ENCODE measurements around the gene ACTG1.

The ACTG1 gene

GRCh38 chr17:81524865-81525159 is 12.2 kb upstream of the ACTG1 start:
- Histone ChIP-seq H3K79me2 (peaks cover 3% of the 10 kb centered on the region), H3K4me3 (ENCODE audit: low read depth, low read length) (no peak overlapping the region), H3K4me2 (ENCODE audit: low read length) (no peak overlapping the region), H2AFZ (no peak overlapping the region), H3K9ac (no peak overlapping the region), H3K36me3 (ENCODE audit: control insufficient read depth, insufficient read depth, low read length) (no peaks in the 10 kb centered on the region), H3K9me3 (ENCODE audit: control insufficient read depth, low read length) (no peaks in the 10 kb centered on the region), H3K27ac (no peak overlapping the region), H3K4me1 (peaks cover 11% of the 10 kb centered on the region), H3K27me3 (ENCODE audit: control insufficient read depth, insufficient read depth, low read length) (no peaks in the 10 kb centered on the region)
- TF ChIP-seq, protein P1, sequence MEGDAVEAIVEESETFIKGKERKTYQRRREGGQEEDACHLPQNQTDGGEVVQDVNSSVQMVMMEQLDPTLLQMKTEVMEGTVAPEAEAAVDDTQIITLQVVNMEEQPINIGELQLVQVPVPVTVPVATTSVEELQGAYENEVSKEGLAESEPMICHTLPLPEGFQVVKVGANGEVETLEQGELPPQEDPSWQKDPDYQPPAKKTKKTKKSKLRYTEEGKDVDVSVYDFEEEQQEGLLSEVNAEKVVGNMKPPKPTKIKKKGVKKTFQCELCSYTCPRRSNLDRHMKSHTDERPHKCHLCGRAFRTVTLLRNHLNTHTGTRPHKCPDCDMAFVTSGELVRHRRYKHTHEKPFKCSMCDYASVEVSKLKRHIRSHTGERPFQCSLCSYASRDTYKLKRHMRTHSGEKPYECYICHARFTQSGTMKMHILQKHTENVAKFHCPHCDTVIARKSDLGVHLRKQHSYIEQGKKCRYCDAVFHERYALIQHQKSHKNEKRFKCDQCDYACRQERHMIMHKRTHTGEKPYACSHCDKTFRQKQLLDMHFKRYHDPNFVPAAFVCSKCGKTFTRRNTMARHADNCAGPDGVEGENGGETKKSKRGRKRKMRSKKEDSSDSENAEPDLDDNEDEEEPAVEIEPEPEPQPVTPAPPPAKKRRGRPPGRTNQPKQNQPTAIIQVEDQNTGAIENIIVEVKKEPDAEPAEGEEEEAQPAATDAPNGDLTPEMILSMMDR (IDR thresholded peaks at IDR 0.05): no peak

- H2AFZ ChIP-seq: no peak overlapping the region
These were observed 11.7 kb upstream of the ACTG1 start for GRCh38 chr17:81524039-81524864.

DNA sequence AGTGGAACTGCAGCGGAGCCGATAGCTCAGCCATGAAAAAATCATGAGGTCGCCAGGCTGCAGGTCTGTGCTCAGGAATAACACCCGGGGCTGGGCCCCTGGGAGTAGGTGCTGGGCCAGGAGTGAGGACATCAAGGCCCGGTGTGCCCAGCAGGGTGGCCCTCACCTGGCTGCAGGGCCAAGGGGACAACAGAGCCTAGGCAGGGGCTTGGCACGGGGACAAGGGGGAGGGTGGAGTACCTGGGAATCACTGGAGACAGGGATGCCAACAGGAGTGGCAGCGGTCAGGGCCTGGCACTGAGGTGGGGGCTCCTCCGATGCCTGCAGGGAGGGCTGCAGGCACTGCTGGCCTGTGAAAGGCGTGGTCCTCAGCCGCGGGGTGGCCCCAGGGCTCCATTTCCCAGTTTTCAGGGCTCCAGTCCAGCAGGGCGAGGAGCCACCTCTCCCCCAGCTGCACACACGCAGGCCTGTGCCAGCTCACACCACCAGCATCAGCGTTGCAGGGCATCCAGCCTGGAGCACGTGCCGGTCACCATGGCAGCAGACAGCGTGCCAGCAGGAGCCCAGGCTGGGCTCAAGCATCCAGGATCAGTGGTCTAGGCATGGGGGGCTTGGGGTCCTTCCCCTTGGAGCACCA is 10.9 kb upstream of the ACTG1 start:
- peaks cover 11% of the 10 kb centered on the region for H3K4me1 ChIP-seq
- H3K79me2 ChIP-seq: peaks cover 3% of the 10 kb centered on the region
- no peak overlapping the region for H3K4me2 ChIP-seq (ENCODE audit: low read length)
- H3K9ac ChIP-seq: no peak overlapping the region
- TF ChIP-seq, protein P1 (IDR thresholded peaks at IDR 0.05): no peak
- no peak overlapping the region for H2AFZ ChIP-seq
- H3K27me3 ChIP-seq (ENCODE audit: control insufficient read depth, insufficient read depth, low read length): no peaks in the 10 kb centered on the region
- H3K4me3 ChIP-seq (ENCODE audit: low read depth, low read length): no peak overlapping the region
- H3K27ac ChIP-seq: no peak overlapping the region
- H3K9me3 ChIP-seq (ENCODE audit: control insufficient read depth, low read length): no peaks in the 10 kb centered on the region
- no peaks in the 10 kb centered on the region for H3K36me3 ChIP-seq (ENCODE audit: control insufficient read depth, insufficient read depth, low read length)

More at GRCh38 chr17:81524039-81524864, 11.7 kb upstream of the ACTG1 start:
- TF ChIP-seq, protein P1 (IDR thresholded peaks at IDR 0.05): no peak
- Histone ChIP-seq H3K4me3 (ENCODE audit: low read depth, low read length) (no peak overlapping the region), H3K9me3 (ENCODE audit: control insufficient read depth, low read length) (no peaks in the 10 kb centered on the region), H3K36me3 (ENCODE audit: control insufficient read depth, insufficient read depth, low read length) (no peaks in the 10 kb centered on the region), H3K9ac (no peak overlapping the region), H3K27me3 (ENCODE audit: control insufficient read depth, insufficient read depth, low read length) (no peaks in the 10 kb centered on the region), H3K4me1 (peaks cover 11% of the 10 kb centered on the region), H3K79me2 (peaks cover 3% of the 10 kb centered on the region), H3K4me2 (ENCODE audit: low read length) (no peak overlapping the region), H3K27ac (no peak overlapping the region)

DNA sequence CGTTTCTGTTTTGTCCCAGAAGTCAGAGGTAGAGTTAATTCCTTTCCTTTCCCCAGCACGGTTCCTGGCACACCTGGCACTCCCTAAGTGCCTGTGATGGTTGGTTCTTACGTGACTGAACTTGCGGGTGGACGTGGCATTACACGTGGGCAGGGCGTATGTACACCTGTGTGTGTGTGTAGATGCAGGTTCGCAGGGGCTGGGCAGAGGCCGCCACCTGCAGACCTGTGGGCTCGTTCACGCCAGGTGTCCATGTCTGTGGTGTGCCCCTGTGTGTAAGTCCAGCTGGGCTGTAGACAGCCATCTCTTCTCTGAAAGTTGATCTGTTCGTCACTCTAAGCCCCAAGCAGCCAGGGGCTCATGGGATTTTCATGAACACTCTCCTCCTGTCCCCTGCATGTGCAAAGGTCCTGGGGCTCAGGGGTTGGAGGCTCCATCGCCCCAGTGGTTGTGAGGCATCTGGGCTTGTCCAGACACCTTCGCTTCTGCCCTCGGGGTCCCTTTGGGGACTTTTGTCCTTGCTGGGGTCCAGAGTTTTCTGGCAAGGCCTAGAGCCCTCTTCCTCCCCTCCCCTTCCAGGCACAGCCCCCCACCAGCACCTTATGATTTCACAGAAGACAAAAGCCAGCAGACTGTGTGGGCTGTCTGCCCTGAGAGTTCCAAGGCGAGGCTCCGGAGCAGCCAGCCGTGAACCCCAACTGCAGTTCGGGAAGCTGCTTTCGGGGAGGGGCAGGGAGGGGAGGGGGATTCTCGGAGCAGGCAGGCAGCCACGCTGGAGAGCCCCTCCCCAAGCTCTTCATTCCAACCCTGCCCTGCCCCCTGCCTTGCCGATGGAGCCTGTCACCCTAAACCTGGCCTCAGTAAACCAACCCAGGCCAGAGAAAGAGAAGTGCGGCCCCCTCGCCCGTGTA is 10.1 kb upstream of the ACTG1 start:
- no peak overlapping the region for H3K4me3 ChIP-seq (ENCODE audit: low read depth, low read length)

More for the DNA sequence above, 10.1 kb upstream of the ACTG1 start:
- H3K27me3 ChIP-seq (ENCODE audit: control insufficient read depth, insufficient read depth, low read length): no peaks in the 10 kb centered on the region
- TF ChIP-seq, protein P1 (IDR thresholded peaks at IDR 0.05): no peak
- H3K4me2 ChIP-seq (ENCODE audit: low read length): no peak overlapping the region
- H3K79me2 ChIP-seq: peaks cover 3% of the 10 kb centered on the region
- H3K9me3 ChIP-seq (ENCODE audit: control insufficient read depth, low read length): no peaks in the 10 kb centered on the region
- H3K27ac ChIP-seq: no peak overlapping the region
- no peak overlapping the region for H2AFZ ChIP-seq
- H3K4me1 ChIP-seq: peaks cover 11% of the 10 kb centered on the region
- H3K36me3 ChIP-seq (ENCODE audit: control insufficient read depth, insufficient read depth, low read length): no peaks in the 10 kb centered on the region
- no peak overlapping the region for H3K9ac ChIP-seq
